Measurements from ENCODE around the gene MID2. TPM values are rescaled to one million over a fixed set of nuclear protein-coding genes. Genes with fewer than 3 reads are reported as not detected.
A peak's percentile ranks its signal among the peaks of the same experiment; 100 is the strongest.

Gene MID2, protein sequence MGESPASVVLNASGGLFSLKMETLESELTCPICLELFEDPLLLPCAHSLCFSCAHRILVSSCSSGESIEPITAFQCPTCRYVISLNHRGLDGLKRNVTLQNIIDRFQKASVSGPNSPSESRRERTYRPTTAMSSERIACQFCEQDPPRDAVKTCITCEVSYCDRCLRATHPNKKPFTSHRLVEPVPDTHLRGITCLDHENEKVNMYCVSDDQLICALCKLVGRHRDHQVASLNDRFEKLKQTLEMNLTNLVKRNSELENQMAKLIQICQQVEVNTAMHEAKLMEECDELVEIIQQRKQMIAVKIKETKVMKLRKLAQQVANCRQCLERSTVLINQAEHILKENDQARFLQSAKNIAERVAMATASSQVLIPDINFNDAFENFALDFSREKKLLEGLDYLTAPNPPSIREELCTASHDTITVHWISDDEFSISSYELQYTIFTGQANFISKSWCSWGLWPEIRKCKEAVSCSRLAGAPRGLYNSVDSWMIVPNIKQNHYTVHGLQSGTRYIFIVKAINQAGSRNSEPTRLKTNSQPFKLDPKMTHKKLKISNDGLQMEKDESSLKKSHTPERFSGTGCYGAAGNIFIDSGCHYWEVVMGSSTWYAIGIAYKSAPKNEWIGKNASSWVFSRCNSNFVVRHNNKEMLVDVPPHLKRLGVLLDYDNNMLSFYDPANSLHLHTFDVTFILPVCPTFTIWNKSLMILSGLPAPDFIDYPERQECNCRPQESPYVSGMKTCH
- total RNA-seq (10 to 100 TPM; 14.9 to 21.1 (median 16.0) TPM), total RNA-seq (18.1 to 42.6 (median 28.6) reads per million in 29 experiments)
- total RNA-seq (2013): 18.5 TPM

DNA sequence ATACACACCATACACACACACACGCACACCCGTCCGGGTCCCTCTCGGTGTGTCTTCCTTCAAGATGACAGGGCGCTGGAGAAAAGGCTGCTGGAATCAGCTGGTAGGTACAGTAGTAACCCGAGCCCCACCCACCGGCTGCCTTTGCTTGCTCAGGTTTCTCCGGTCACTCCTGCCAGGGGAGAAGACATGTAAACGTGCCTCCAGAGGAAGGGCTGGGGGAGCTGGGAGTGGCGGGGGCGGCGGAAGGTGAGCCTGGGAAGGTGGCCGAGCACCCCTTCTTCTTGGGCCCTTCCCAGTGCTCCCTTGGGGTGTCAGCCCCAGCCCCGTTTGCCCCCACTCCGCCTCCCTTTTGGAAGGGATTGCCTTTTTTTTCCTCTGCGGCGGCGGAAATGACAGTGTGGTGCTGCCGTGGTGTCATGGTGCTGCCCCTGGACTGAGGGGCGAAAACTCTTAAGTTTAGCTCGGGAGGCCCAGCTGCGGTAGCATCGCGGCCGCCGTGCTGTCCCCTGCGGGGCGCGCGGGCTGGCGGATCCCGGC, at the start of gene MID2:
Gene MID2 (plus strand): TSS at position 169 of the 540 bp plus-strand sequence. CDS start 561 bp downstream, outside the sequence.
- Histone ChIP-seq H3K9me3 (no peaks in the 10 kb centered on the region), H3K4me1 (ENCODE audit: control insufficient read depth in 1 of 2, extremely low read depth in 1 of 2, insufficient read depth in 2 of 2, low read length in 2 of 2) (peaks cover 0 to 10% of the 10 kb centered on the region in 2 experiments), H3K4me3 (ENCODE audit: control insufficient read depth in 1 of 2, extremely low read depth in 1 of 2, low read length in 1 of 2) (peak within 1 kb of the TSS; percentile 44 to 62), H3K27me3 (replicated peaks in 1 of 2; ENCODE audit: control insufficient read depth in 2 of 2, extremely low read depth in 1 of 2, insufficient read depth in 2 of 2, low read length in 1 of 2) (peaks cover 0 to 2% of the 10 kb centered on the region in 2 experiments), H3K36me3 (ENCODE audit: control insufficient read depth in 2 of 2, extremely low read depth in 1 of 2, insufficient read depth in 1 of 2, low read length in 1 of 2) (no peaks in the 10 kb centered on the region), H3K27ac (ENCODE audit: low read length) (peak within 1 kb of the TSS; percentile 72)
- 0% methylated on average over 10 of the region's 32 CpGs for WGBS (ENCODE audit: insufficient coverage)
- peak in 34 of 35 experiments; percentile 16 to 62 (median 42) for DNase-seq
- peak; percentile 63 to 76 (median 66) for ATAC-seq (replicated peaks in 1 of 4)
- ChIA-PET CTCF (interaction anchor here (0.6 to 1.4 kb wide), 3 partner anchors 49 to 287 kb away, joined by 3 to 7 read pairs (median 4); partner anchors contain the start of genes NCBP2L (in 1 of the 2) and PRPS1 (in 1 of the 2)), POLR2A (interaction anchor here in 1 of 2 donors (0.6 to 1.9 kb wide), 5 partner anchors 49 to 198 kb away, joined by 3 to 21 read pairs (median 4); partner anchors contain the start of gene TSC22D3)
- H3K4me3 Mint-ChIP-seq: peak within 1 kb of the TSS; percentile 82 to 88 (median 83)
- H3K27ac Mint-ChIP-seq: peak within 1 kb of the TSS; percentile 77 to 86
- H3K27me3 Mint-ChIP-seq: peaks cover 0 to 40% of the 10 kb centered on the region in 2 donors
- no peaks in the 10 kb centered on the region for H3K36me3 Mint-ChIP-seq
- H3K4me1 Mint-ChIP-seq: peaks cover 34 to 47% (median 44%) of the 10 kb centered on the region in 3 donors
- H3K9me3 Mint-ChIP-seq: no peaks in the 10 kb centered on the region

DNA sequence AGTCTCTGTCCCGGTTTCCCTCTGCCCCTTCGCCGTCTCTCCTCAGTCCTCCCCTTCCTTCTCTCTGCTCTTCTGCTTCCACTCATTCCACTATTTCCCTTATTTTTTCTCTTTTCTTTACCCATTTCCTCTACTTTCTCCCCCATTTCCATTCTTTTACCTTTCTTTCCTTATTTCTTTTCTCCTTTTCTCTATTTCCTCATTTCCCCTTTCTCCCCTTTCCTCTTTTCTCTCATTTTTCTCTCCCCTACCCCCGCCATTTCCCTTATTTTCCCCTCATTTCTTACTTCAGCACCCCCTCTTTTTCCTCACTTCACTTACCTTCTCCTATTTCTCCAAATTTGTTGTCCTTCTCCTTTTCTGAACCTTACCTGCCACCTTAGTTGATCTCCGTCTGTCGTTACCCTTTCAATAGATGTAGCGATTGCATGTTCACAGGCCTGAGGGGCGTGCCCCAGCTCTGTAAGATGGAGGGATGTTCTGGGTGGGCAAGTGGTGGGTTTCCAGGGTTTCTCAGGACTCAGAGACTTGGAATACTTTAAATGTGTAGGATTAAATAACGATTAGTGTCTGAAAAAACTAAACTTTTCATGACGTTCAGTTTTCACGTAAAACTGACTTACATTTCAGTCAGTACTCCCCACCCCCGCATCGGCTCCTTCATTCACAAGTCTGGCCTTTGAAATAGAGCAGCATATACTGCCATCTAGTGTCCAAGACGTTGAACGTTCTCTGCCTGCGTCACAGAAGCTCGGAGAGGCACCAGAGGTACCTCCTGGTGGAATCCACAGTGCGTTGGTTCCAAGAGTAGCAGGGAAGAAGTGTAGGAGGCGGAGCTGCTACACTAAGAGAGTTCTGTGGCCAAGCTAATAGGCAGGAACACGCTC, 48.8 kb upstream of the MID2 start:
- H3K4me3 ChIP-seq (ENCODE audit: control insufficient read depth in 1 of 2, extremely low read depth in 1 of 2, low read length in 1 of 2): peak overlapping the region; percentile 69 to 73

DNA sequence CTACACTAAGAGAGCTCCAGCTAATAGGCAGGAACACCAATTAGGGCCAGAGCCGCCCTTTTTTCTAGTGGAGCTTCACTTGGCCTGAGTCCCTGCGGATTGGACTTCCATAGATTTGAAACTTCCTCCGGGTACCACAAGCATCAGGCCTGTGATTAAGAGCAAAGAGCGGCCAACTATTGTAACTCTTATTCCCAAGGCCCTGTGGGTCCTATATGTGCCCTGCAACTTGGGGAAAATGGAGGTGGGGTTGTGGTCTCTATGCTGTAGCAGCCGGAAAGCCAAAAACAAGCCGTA, 48.2 kb upstream of the MID2 start, which contains the start of gene NCBP2L:
Gene NCBP2L (plus strand): TSS at position 198 of the 297 bp plus-strand sequence. CDS start 16,488 bp downstream, outside the sequence.
- no CpG with 5 or more reads among the region's 6 CpGs for WGBS (ENCODE audit: insufficient coverage)
- DNase-seq: no peak
- peak within 1 kb of the TSS; percentile 69 to 73 for H3K4me3 ChIP-seq (ENCODE audit: control insufficient read depth in 1 of 2, extremely low read depth in 1 of 2, low read length in 1 of 2)
- H3K9me3 ChIP-seq: no peaks in the 10 kb centered on the region
- Mint-ChIP-seq H3K9me3 (no peaks in the 10 kb centered on the region), H3K27me3 (peaks cover 0 to 15% of the 10 kb centered on the region in 2 donors), H3K27ac (peak within 1 kb of the TSS; percentile 80 to 85), H3K4me1 (peaks cover 14 to 19% (median 16%) of the 10 kb centered on the region in 3 donors), H3K36me3 (no peaks in the 10 kb centered on the region), H3K4me3 (peak within 1 kb of the TSS; percentile 84 to 90 (median 87))
- peaks cover 2 to 22% of the 10 kb centered on the region in 2 experiments for H3K4me1 ChIP-seq (ENCODE audit: control insufficient read depth in 1 of 2, extremely low read depth in 1 of 2, insufficient read depth in 2 of 2, low read length in 2 of 2)
- H3K36me3 ChIP-seq (ENCODE audit: control insufficient read depth in 2 of 2, extremely low read depth in 1 of 2, insufficient read depth in 1 of 2, low read length in 1 of 2): no peaks in the 10 kb centered on the region
- no peak for ATAC-seq (replicated peaks in 1 of 4)
- H3K27ac ChIP-seq (ENCODE audit: low read length): peak within 1 kb of the TSS; percentile 47
- ChIA-PET POLR2A (interaction anchor here in 1 of 2 donors (0.7 to 3.3 kb wide), 3 partner anchors 48 to 104 kb away, joined by 3 to 25 read pairs (median 21); partner anchors contain the start of gene MID2), CTCF (interaction anchor here (0.6 to 4.5 kb wide), 28 partner anchors 32 to 903 kb away, joined by 3 to 48 read pairs (median 4); partner anchors contain the start of genes MID2 (in 1 of the 2) and PRPS1 (in 1 of the 2))
- H3K27me3 ChIP-seq (replicated peaks in 1 of 2; ENCODE audit: control insufficient read depth in 2 of 2, extremely low read depth in 1 of 2, insufficient read depth in 2 of 2, low read length in 1 of 2): peaks cover 2 to 7% of the 10 kb centered on the region in 2 experiments

More for the DNA sequence above, 48.8 kb upstream of the MID2 start:
- CTCF ChIA-PET: interaction anchor here (0.6 to 4.5 kb wide), 31 partner anchors 31 to 903 kb away, joined by 3 to 48 read pairs (median 4); partner anchors contain the start of genes MID2 (in 1 of the 2) and PRPS1 (in 1 of the 2)
- Mint-ChIP-seq H3K4me1 (peaks cover 14 to 22% (median 16%) of the 10 kb centered on the region in 3 donors), H3K27me3 (peaks cover 0 to 12% of the 10 kb centered on the region in 2 donors), H3K36me3 (no peaks in the 10 kb centered on the region), H3K4me3 (peak overlapping the region; percentile 84 to 90 (median 87)), H3K9me3 (no peaks in the 10 kb centered on the region), H3K27ac (peak overlapping the region; percentile 80 to 85)
- POLR2A ChIA-PET: interaction anchor here (0.7 to 3.3 kb wide), 6 partner anchors 35 to 105 kb away, joined by 3 to 29 read pairs (median 14); partner anchors contain the start of gene MID2 (in 1 of the 2)
- H3K27me3 ChIP-seq (replicated peaks in 1 of 2; ENCODE audit: control insufficient read depth in 2 of 2, extremely low read depth in 1 of 2, insufficient read depth in 2 of 2, low read length in 1 of 2): peaks cover 2 to 7% of the 10 kb centered on the region in 2 experiments
- peak; percentile 72 to 77 (median 74) for ATAC-seq (replicated peaks in 1 of 4)
- no peaks in the 10 kb centered on the region for H3K9me3 ChIP-seq
- DNase-seq: peak; percentile 46 to 86 (median 70)
- H3K27ac ChIP-seq (ENCODE audit: low read length): peak overlapping the region; percentile 47
- no peaks in the 10 kb centered on the region for H3K36me3 ChIP-seq (ENCODE audit: control insufficient read depth in 2 of 2, extremely low read depth in 1 of 2, insufficient read depth in 1 of 2, low read length in 1 of 2)
- peaks cover 2 to 22% of the 10 kb centered on the region in 2 experiments for H3K4me1 ChIP-seq (ENCODE audit: control insufficient read depth in 1 of 2, extremely low read depth in 1 of 2, insufficient read depth in 2 of 2, low read length in 2 of 2)
- 30% methylated on average over 2 of the region's 20 CpGs for WGBS (ENCODE audit: insufficient coverage)

DNA sequence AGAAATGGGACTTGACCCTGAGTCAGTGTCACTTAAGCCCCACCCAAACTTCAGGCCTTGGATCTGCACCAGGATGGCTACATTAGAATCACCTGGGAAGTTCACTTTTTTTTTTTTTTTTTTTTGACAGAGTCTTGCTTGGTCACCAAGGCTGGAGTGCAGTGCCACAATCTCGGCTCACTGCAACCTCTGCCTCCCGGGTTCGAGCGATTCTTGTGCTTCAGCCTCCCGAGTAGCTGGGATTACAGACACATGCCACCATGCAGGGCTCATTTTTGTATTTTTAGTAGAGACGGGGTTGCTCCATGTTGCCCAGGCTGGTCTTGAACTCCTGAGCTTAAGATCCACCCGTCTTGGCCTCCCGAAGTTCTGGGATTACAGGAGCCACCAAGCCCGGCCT, 45.1 kb upstream of the MID2 start:
- Mint-ChIP-seq H3K36me3 (no peaks in the 10 kb centered on the region), H3K9me3 (no peaks in the 10 kb centered on the region), H3K27ac (no peak overlapping the region), H3K4me1 (peaks cover 5 to 14% (median 9%) of the 10 kb centered on the region in 3 donors), H3K27me3 (peaks cover 0 to 20% of the 10 kb centered on the region in 2 donors), H3K4me3 (no peak overlapping the region)
- CTCF ChIA-PET: interaction anchor here (0.6 to 0.7 kb wide), 4 partner anchors 52 to 888 kb away, joined by 3 to 5 read pairs (median 4); no protein-coding TSS in a partner anchor
- Histone ChIP-seq H3K4me3 (ENCODE audit: control insufficient read depth in 1 of 2, extremely low read depth in 1 of 2, low read length in 1 of 2) (no peak overlapping the region), H3K4me1 (ENCODE audit: control insufficient read depth in 1 of 2, extremely low read depth in 1 of 2, insufficient read depth in 2 of 2, low read length in 2 of 2) (peaks cover 2 to 9% of the 10 kb centered on the region in 2 experiments), H3K9me3 (no peaks in the 10 kb centered on the region), H3K27ac (ENCODE audit: low read length) (no peak overlapping the region), H3K27me3 (replicated peaks in 1 of 2; ENCODE audit: control insufficient read depth in 2 of 2, extremely low read depth in 1 of 2, insufficient read depth in 2 of 2, low read length in 1 of 2) (peaks cover 2% of the 10 kb centered on the region in 2 experiments), H3K36me3 (ENCODE audit: control insufficient read depth in 2 of 2, extremely low read depth in 1 of 2, insufficient read depth in 1 of 2, low read length in 1 of 2) (no peaks in the 10 kb centered on the region)
- DNase-seq (no peak), ATAC-seq (replicated peaks in 1 of 4) (no peak)
- WGBS (ENCODE audit: insufficient coverage): 92% methylated on average over 4 of the region's 9 CpGs
- POLR2A ChIA-PET: no interaction called here

DNA sequence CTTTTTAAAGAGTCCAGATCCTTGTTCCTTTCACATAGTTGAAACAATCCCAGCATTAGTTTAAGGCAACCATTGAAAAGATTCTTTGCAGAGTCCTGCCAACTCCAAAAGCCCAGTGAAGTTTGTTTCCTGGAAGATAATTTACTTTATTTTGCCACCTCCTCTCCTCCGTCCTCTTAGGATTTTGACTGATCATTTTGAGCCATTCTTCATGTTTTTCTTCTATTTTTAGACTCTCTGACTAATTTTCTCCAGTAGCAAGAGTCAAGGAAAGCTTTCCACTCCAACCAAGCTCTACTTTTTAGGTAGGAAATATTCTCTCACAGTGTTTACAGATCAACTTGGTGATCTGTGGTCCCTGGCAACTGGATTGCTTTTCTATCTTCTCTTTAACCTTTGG, 37.8 kb upstream of the MID2 start:
- WGBS (ENCODE audit: insufficient coverage): no CpG with 5 or more reads among the region's 1 CpG
- peaks cover 4 to 19% of the 10 kb centered on the region in 2 donors for H3K27me3 Mint-ChIP-seq
- H3K27ac Mint-ChIP-seq: no peak overlapping the region
- ChIA-PET POLR2A (no interaction called here), CTCF (no interaction called here)
- H3K4me3 ChIP-seq (ENCODE audit: control insufficient read depth in 1 of 2, extremely low read depth in 1 of 2, low read length in 1 of 2): no peak overlapping the region
- no peaks in the 10 kb centered on the region for H3K36me3 Mint-ChIP-seq
- no peaks in the 10 kb centered on the region for H3K4me1 ChIP-seq (ENCODE audit: control insufficient read depth in 1 of 2, extremely low read depth in 1 of 2, insufficient read depth in 2 of 2, low read length in 2 of 2)
- no peaks in the 10 kb centered on the region for H3K9me3 Mint-ChIP-seq
- DNase-seq (no peak), ATAC-seq (replicated peaks in 1 of 4) (no peak)
- H3K27me3 ChIP-seq (replicated peaks in 1 of 2; ENCODE audit: control insufficient read depth in 2 of 2, extremely low read depth in 1 of 2, insufficient read depth in 2 of 2, low read length in 1 of 2): peaks cover 0 to 2% of the 10 kb centered on the region in 2 experiments
- no peaks in the 10 kb centered on the region for H3K4me1 Mint-ChIP-seq
- H3K9me3 ChIP-seq: no peaks in the 10 kb centered on the region
- H3K27ac ChIP-seq (ENCODE audit: low read length): no peak overlapping the region
- no peaks in the 10 kb centered on the region for H3K36me3 ChIP-seq (ENCODE audit: control insufficient read depth in 2 of 2, extremely low read depth in 1 of 2, insufficient read depth in 1 of 2, low read length in 1 of 2)
- no peak overlapping the region for H3K4me3 Mint-ChIP-seq

All from T-cell (primary cell).